IMR-90 (cell line): ENCODE measurements around the gene PGAM4. TPM values are rescaled to one million over a fixed set of nuclear protein-coding genes. Genes with fewer than 3 reads are reported as not detected.

ENCODE experiments used
- ATAC-seq: fragments of 200-7000 bp; cut with Tn5 transposase; 2 replicates; pipeline ENCODE4 v1.9.1; 2020; ENCODE audit warnings: low read depth, mild to moderate bottlenecking, moderate library complexity
- Bru-seq: library from RNA; stranded (reverse); fragments of 400-500 nt; gene quantifications from one replicate; lab custom pipeline; 2021; lab: Mats Ljungman, UMichigan
- BruChase-seq, 2 experiments: library from RNA; stranded (reverse); fragments of 400-500 nt; gene quantifications; one replicate each; lab custom pipeline; 2021; lab: Mats Ljungman, UMichigan
- BruUV-seq: library from RNA; stranded (reverse); fragments of 400-500 nt; replicated peaks from 2 replicates; lab custom pipeline; 2021; lab: Mats Ljungman, UMichigan
- CTCF ChIA-PET: fragments of 300-600 bp; formaldehyde crosslinking; extraction: SDS; loops from one replicate; lab custom pipeline; 2021; ENCODE audit warnings: antibody characterized with exemption; lab: Yijun Ruan, JAX
- POLR2A ChIA-PET: fragments of 300-600 bp; sonication (Branson Sonifier 250); formaldehyde crosslinking; loops from one replicate; lab custom pipeline; 2022; ENCODE audit warnings: antibody characterized with exemption; ENCODE audit not compliant: unreplicated experiment; lab: Charles Lee
- DNase-seq: peaks from one replicate; pipeline ENCODE4 v3.0.0; 2013
- H2AFZ ChIP-seq: replicated peaks from 2 replicates; pipeline ENCODE3; 2013; ENCODE audit warnings: low read length, mild to moderate bottlenecking; ENCODE audit not compliant: poor library complexity
- H2AK5ac ChIP-seq: 2 replicates; pipeline ENCODE4 v1.6.1; 2013; ENCODE audit warnings: low read depth, low read length, inconsistent platforms
- H2AK9ac ChIP-seq: replicated peaks from 2 replicates; pipeline ENCODE3; 2013; ENCODE audit warnings: mild to moderate bottlenecking, low read depth, low read length, moderate library complexity; ENCODE audit not compliant: poor library complexity
- H2BK120ac ChIP-seq: 2 replicates; pipeline ENCODE4 v1.6.1; 2013; ENCODE audit warnings: low read depth, low read length, inconsistent platforms
- H2BK15ac ChIP-seq: 3 replicates; pipeline ENCODE4 v1.6.1; 2013; ENCODE audit warnings: low read depth, low read length, inconsistent platforms
- H2BK20ac ChIP-seq: 2 replicates; pipeline ENCODE4 v1.6.1; 2013; ENCODE audit warnings: low read depth, mild to moderate bottlenecking, inconsistent platforms, low read length, moderate library complexity
- H2BK5ac ChIP-seq: 2 replicates; pipeline ENCODE4 v1.6.1; 2013; ENCODE audit warnings: mild to moderate bottlenecking, low read depth, low read length, inconsistent platforms; ENCODE audit not compliant: poor library complexity, severe bottlenecking
- H3K14ac ChIP-seq: replicated peaks from 2 replicates; pipeline ENCODE4 v1.6.1; 2013; ENCODE audit warnings: low read depth, low read length, inconsistent platforms
- H3K18ac ChIP-seq: 2 replicates; pipeline ENCODE4 v1.6.1; 2013; ENCODE audit warnings: low read depth, low read length, control low read depth
- H3K23ac ChIP-seq: 2 replicates; pipeline ENCODE4 v1.6.1; 2013; ENCODE audit warnings: low read depth, low read length, inconsistent platforms
- H3K27ac ChIP-seq: 2 replicates; pipeline ENCODE4 v1.5.1; 2013; ENCODE audit warnings: mild to moderate bottlenecking, control low read depth, low read length; ENCODE audit not compliant: insufficient read depth
- H3K27me3 ChIP-seq: 2 replicates; pipeline ENCODE4 v1.6.1; 2013; ENCODE audit warnings: low read length; ENCODE audit not compliant: control insufficient read depth, insufficient read depth
- H3K36me3 ChIP-seq: 2 replicates; pipeline ENCODE4 v1.6.1; 2013; ENCODE audit warnings: low read length, mixed read lengths; ENCODE audit not compliant: control insufficient read depth, insufficient read depth
- H3K4ac ChIP-seq: 2 replicates; pipeline ENCODE4 v1.6.1; 2013; ENCODE audit warnings: low read depth, low read length, inconsistent platforms
- H3K4me1 ChIP-seq: 2 replicates; pipeline ENCODE4 v1.6.1; 2013; ENCODE audit warnings: low read length, mixed read lengths; ENCODE audit not compliant: control insufficient read depth, insufficient read depth
- H3K4me2 ChIP-seq: 2 replicates; pipeline ENCODE4 v1.6.1; 2013; ENCODE audit warnings: low read depth, mild to moderate bottlenecking, control low read depth, low read length, moderate library complexity
- H3K4me3 ChIP-seq: 2 replicates; pipeline ENCODE4 v1.5.1; 2013; ENCODE audit warnings: low read depth, mild to moderate bottlenecking, control low read depth, low read length, moderate library complexity; ENCODE audit not compliant: insufficient read depth
- H3K56ac ChIP-seq: 2 replicates; pipeline ENCODE4 v1.6.1; 2013; ENCODE audit warnings: low read length, inconsistent platforms; ENCODE audit not compliant: insufficient read depth; ENCODE audit errors: extremely low read depth
- H3K79me1 ChIP-seq, 2 experiments: 2 replicates each; pipeline ENCODE4 v1.6.1; 2013; ENCODE audit warnings: low read length in 2 of 2, inconsistent platforms in 1 of 2, low read depth in 1 of 2
- H3K9ac ChIP-seq: 2 replicates; pipeline ENCODE4 v1.6.1; 2013; ENCODE audit warnings: low read depth, low read length, control low read depth
- H3K9me1 ChIP-seq: 2 replicates; pipeline ENCODE4 v1.6.1; 2013; ENCODE audit warnings: low read length, inconsistent platforms; ENCODE audit not compliant: insufficient read depth
- H3K9me3 ChIP-seq: 2 replicates; pipeline ENCODE4 v1.6.1; 2013; ENCODE audit warnings: low read length; ENCODE audit not compliant: control insufficient read depth, insufficient read depth
- H4K20me1 ChIP-seq: 2 replicates; pipeline ENCODE4 v1.6.1; 2013; ENCODE audit warnings: low read length, inconsistent platforms; ENCODE audit not compliant: insufficient read depth
- H4K5ac ChIP-seq: 2 replicates; pipeline ENCODE4 v1.6.1; 2013; ENCODE audit warnings: mild to moderate bottlenecking, low read depth, low read length, control low read depth
- H4K8ac ChIP-seq, 2 experiments: 2 replicates each; pipeline ENCODE4 v1.6.1; 2013; ENCODE audit warnings: low read depth in 2 of 2, low read length in 2 of 2, control low read depth in 1 of 2, inconsistent platforms in 1 of 2
- H4K91ac ChIP-seq: 2 replicates; pipeline ENCODE4 v1.6.1; 2013; ENCODE audit warnings: low read depth, low read length, inconsistent platforms; ENCODE audit not compliant: insufficient read depth
- CEBPB ChIP-seq: IDR thresholded peaks from 2 replicates; pipeline ENCODE4 v1.6.1; 2012; ENCODE audit warnings: low read depth, low read length, improper control_type of control experiment
- MXI1 ChIP-seq: IDR thresholded peaks from 2 replicates; pipeline ENCODE4 v1.6.1; 2012; ENCODE audit warnings: low read depth, mild to moderate bottlenecking, low read length, moderate library complexity, borderline replicate concordance
- RCOR1 ChIP-seq: IDR thresholded peaks from 2 replicates; pipeline ENCODE4 v1.6.1; 2012; ENCODE audit warnings: mild to moderate bottlenecking, low read length, improper control_type of control experiment; ENCODE audit not compliant: insufficient replicate concordance
- RFX5 ChIP-seq: IDR thresholded peaks from 2 replicates; pipeline ENCODE4 v1.8.0; 2012; ENCODE audit warnings: low read depth, mild to moderate bottlenecking, low read length, moderate library complexity
- WGBS, 2 experiments: methylation state at CpG; one replicate each; pipeline versions ENCODE4 v1.1.5 to v1.1.7; 2013; ENCODE audit warnings: missing lambda C conversion rate in 2 of 2; ENCODE audit not compliant: insufficient read length in 1 of 2; ENCODE audit errors: extremely low coverage in 2 of 2; 5-methylcytosine and 5-hydroxymethylcytosine counted together
- dilution Hi-C: fragments of 300-500 bp; cut with HindIII; formaldehyde crosslinking; loops from one replicate; pipeline ENCODE4 v1.14.3; 2018; ENCODE audit warnings: low sequenced_read_pairs; ENCODE audit not compliant: unreplicated experiment
- in situ Hi-C: fragments of 300-500 bp; cut with MboI; formaldehyde crosslinking; loops from 3 replicates; pipeline ENCODE4 v1.14.3; 2019; ENCODE audit warnings: low sequenced_read_pairs, inconsistent platforms, mixed read lengths
- intact Hi-C: fragments of 100-400 bp; cut with micrococcal nuclease; formaldehyde crosslinking; loops from 2 replicates; pipeline ENCODE4 v1.10.0; 2022
- long read RNA-seq: library from polyadenylated mRNA; unstranded; transcript quantifications from one replicate; pipeline ENCODE4 v2.0.0, GENCODE V29; 2021; ENCODE audit not compliant: unreplicated experiment
- polyA plus RNA-seq, 3 experiments: library from polyadenylated mRNA; depleted of rRNA; stranded (reverse); fragments of >200 nt; gene quantifications; 2 replicates each; pipeline ENCODE4 v1.2.3, GENCODE V29; 2012; ENCODE audit warnings: low replicate concordance in 1 of 3
- total RNA-seq: library from RNA; depleted of rRNA; stranded (reverse); fragments of >200 nt; gene quantifications from 2 replicates; pipeline ENCODE4 v1.2.3, GENCODE V29; 2012; rRNA removed

Gene PGAM4
- total RNA-seq (0.72 TPM in 1 of 2 replicates, not detected in the other), polyA plus RNA-seq (2012; rRNA removed) (0.46 TPM in 1 of 2 replicates, not detected in the other), Bru-seq, nascent RNA (not detected), BruChase-seq, experiment 1, labeled RNA remaining after a 6-hour chase (not detected), BruChase-seq, experiment 2, labeled RNA remaining after a 2-hour chase (not detected)
- not detected in 2 replicates for polyA plus RNA-seq (2012; cell fraction: cytosol; rRNA removed)
- not detected in 2 replicates for polyA plus RNA-seq (2012; cell fraction: nucleus; rRNA removed; ENCODE audit: low replicate concordance)
- long read RNA-seq = 0 reads

- H3K56ac ChIP-seq = no peak within 1 kb of the TSS
- H4K20me1 ChIP-seq = no peaks in the 10 kb centered on the region
- no peak within 1 kb of the TSS for H3K4me3 ChIP-seq
- no peak within 1 kb of the TSS for H4K8ac ChIP-seq
- no peak within 1 kb of the TSS for H3K14ac ChIP-seq
- DNase-seq (no peak), ATAC-seq (no peak)
- no peaks in the 10 kb centered on the region for H3K9me1 ChIP-seq
- no peak for TF ChIP-seq RFX5
- no peak for TF ChIP-seq CEBPB
- no peak for TF ChIP-seq MXI1
- TF ChIP-seq RCOR1 = no peak
- H4K91ac ChIP-seq = no peak within 1 kb of the TSS
- no peak within 1 kb of the TSS for H2AK5ac ChIP-seq
- H4K5ac ChIP-seq = no peak within 1 kb of the TSS
- H3K79me1 ChIP-seq = no peaks in the 10 kb centered on the region; a peak in 1 of 4 replicates
- H3K9ac ChIP-seq = no peak within 1 kb of the TSS
- no peaks in the 10 kb centered on the region for H3K27me3 ChIP-seq
- H3K23ac ChIP-seq = no peak within 1 kb of the TSS
- WGBS, 2 experiments = 80% methylated on average over 2 of the region's 13 CpGs; no CpG with 5 or more reads in 1 of the 2 experiments
- no TSS peak for BruUV-seq
- H3K4me2 ChIP-seq = no peak within 1 kb of the TSS
- intact Hi-C loops = no loop called here
- no peak within 1 kb of the TSS for H3K18ac ChIP-seq
- no peak within 1 kb of the TSS for H3K27ac ChIP-seq
- H2AFZ ChIP-seq = no peak within 1 kb of the TSS
- H3K36me3 ChIP-seq = no peaks in the 10 kb centered on the region
- H2BK120ac ChIP-seq = no peak within 1 kb of the TSS
- H3K4ac ChIP-seq = no peak within 1 kb of the TSS
- ChIA-PET POLR2A (no interaction called here), CTCF (no interaction called here)
- H2BK20ac ChIP-seq = no peak within 1 kb of the TSS
- H3K9me3 ChIP-seq = no peaks in the 10 kb centered on the region
- H2BK5ac ChIP-seq = no peak within 1 kb of the TSS
- no peak within 1 kb of the TSS for H2BK15ac ChIP-seq
- H3K4me1 ChIP-seq = no peaks in the 10 kb centered on the region
- in situ Hi-C loops = no loop called here
- no peak within 1 kb of the TSS for H2AK9ac ChIP-seq
- dilution Hi-C loops = no loop called here
Measured at GRCh38 chrX:77969538-77969937, at the start of gene PGAM4. Gene PGAM4, minus strand, starts transcription at chrX:77969638. Its CDS starts 0 bp downstream, at chrX:77969638.
